Neural progenitor cell (in vitro differentiated cells): ENCODE data around the gene MIDN.

Experiments used
- CTCF ChIP-seq: fragments of 200-600 bp; sonication (generic); IDR thresholded peaks from 2 replicates; pipeline ENCODE4 v1.5.1; 2017; ENCODE audit warnings: antibody characterized with exemption, mild to moderate bottlenecking
- EZH2 ChIP-seq: fragments of 200-600 bp; sonication (generic); IDR thresholded peaks from 2 replicates; pipeline ENCODE4 v1.6.1; 2017; ENCODE audit warnings: antibody characterized with exemption, mild to moderate bottlenecking, moderate library complexity
- EZH2phosphoT487 ChIP-seq: fragments of 200-600 bp; sonication (generic); IDR thresholded peaks from 2 replicates; pipeline ENCODE4 v1.6.1; 2017; ENCODE audit warnings: antibody characterized with exemption

- TF ChIP-seq EZH2phosphoT487 (no peak), CTCF (no peak), EZH2 (no peak)
These were observed 1.1 kb downstream of the MIDN start for GRCh38 chr19:1249298-1249989.
